ENCODE measurements around the gene HMCN2.

The HMCN2 gene

GRCh38 chr9:130304116-130304515 lies 38.6 kb downstream of the HMCN2 start:
- no peak for TF ChIP-seq EZH2phosphoT487 (IDR thresholded peaks at IDR 0.05; ENCODE audit: low read depth)
- TF ChIP-seq, protein P1, sequence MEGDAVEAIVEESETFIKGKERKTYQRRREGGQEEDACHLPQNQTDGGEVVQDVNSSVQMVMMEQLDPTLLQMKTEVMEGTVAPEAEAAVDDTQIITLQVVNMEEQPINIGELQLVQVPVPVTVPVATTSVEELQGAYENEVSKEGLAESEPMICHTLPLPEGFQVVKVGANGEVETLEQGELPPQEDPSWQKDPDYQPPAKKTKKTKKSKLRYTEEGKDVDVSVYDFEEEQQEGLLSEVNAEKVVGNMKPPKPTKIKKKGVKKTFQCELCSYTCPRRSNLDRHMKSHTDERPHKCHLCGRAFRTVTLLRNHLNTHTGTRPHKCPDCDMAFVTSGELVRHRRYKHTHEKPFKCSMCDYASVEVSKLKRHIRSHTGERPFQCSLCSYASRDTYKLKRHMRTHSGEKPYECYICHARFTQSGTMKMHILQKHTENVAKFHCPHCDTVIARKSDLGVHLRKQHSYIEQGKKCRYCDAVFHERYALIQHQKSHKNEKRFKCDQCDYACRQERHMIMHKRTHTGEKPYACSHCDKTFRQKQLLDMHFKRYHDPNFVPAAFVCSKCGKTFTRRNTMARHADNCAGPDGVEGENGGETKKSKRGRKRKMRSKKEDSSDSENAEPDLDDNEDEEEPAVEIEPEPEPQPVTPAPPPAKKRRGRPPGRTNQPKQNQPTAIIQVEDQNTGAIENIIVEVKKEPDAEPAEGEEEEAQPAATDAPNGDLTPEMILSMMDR (IDR thresholded peaks at IDR 0.05; ENCODE audit: low read depth, low read length) = no peak
- H3K9me3 ChIP-seq (ENCODE audit: insufficient read depth, low read length) = no peaks in the 10 kb centered on the region
- peaks cover 3% of the 10 kb centered on the region; the same call in 1 of the 2 replicates for H3K27me3 ChIP-seq (ENCODE audit: low read depth, low read length)
- no peak overlapping the region for H3K27ac ChIP-seq (ENCODE audit: low read length)
- H3K4me3 ChIP-seq (ENCODE audit: low read length) = no peak overlapping the region
- no peak overlapping the region for H3K9ac ChIP-seq (ENCODE audit: low read length)
- H2AFZ ChIP-seq (ENCODE audit: low read depth, low read length) = no peak overlapping the region
- H4K20me1 ChIP-seq (ENCODE audit: insufficient read depth, low read length) = no peaks in the 10 kb centered on the region
- H3K4me2 ChIP-seq (ENCODE audit: low read length) = no peak overlapping the region
- H3K79me2 ChIP-seq (ENCODE audit: low read length) = no peaks in the 10 kb centered on the region
- H3K36me3 ChIP-seq (replicated peaks; ENCODE audit: low read depth, low read length) = no peaks in the 10 kb centered on the region
- no peaks in the 10 kb centered on the region for H3K4me1 ChIP-seq (ENCODE audit: low read length)

GRCh38 chr9:130304643-130305042 lies 39.1 kb downstream of the HMCN2 start:
- H3K27me3 ChIP-seq (ENCODE audit: low read depth, low read length) = peaks cover 3% of the 10 kb centered on the region; the same call in 1 of the 2 replicates
- H3K4me2 ChIP-seq (ENCODE audit: low read length) = no peak overlapping the region
- no peaks in the 10 kb centered on the region for H3K36me3 ChIP-seq (replicated peaks; ENCODE audit: low read depth, low read length)

GRCh38 chr9:130305381-130305780 lies 39.8 kb downstream of the HMCN2 start:
- H3K79me2 ChIP-seq (ENCODE audit: low read length) = no peaks in the 10 kb centered on the region
- H3K4me2 ChIP-seq (ENCODE audit: low read length) = no peak overlapping the region
- H3K4me1 ChIP-seq (ENCODE audit: low read length) = no peaks in the 10 kb centered on the region
- no peak overlapping the region for H3K4me3 ChIP-seq (ENCODE audit: low read length)
- no peaks in the 10 kb centered on the region for H4K20me1 ChIP-seq (ENCODE audit: insufficient read depth, low read length)
- H3K36me3 ChIP-seq (replicated peaks; ENCODE audit: low read depth, low read length) = no peaks in the 10 kb centered on the region
- no peaks in the 10 kb centered on the region for H3K9me3 ChIP-seq (ENCODE audit: insufficient read depth, low read length)
- H3K27ac ChIP-seq (ENCODE audit: low read length) = no peak overlapping the region
- peaks cover 3% of the 10 kb centered on the region; the same call in 1 of the 2 replicates for H3K27me3 ChIP-seq (ENCODE audit: low read depth, low read length)
- TF ChIP-seq EZH2phosphoT487 (IDR thresholded peaks at IDR 0.05; ENCODE audit: low read depth) = no peak
- TF ChIP-seq, protein P1 (IDR thresholded peaks at IDR 0.05; ENCODE audit: low read depth, low read length) = no peak
- H2AFZ ChIP-seq (ENCODE audit: low read depth, low read length) = no peak overlapping the region
- no peak overlapping the region for H3K9ac ChIP-seq (ENCODE audit: low read length)

More at GRCh38 chr9:130304643-130305042, 39.1 kb downstream of the HMCN2 start:
- H3K4me3 ChIP-seq (ENCODE audit: low read length) = no peak overlapping the region
- no peak overlapping the region for H3K9ac ChIP-seq (ENCODE audit: low read length)
- H3K27ac ChIP-seq (ENCODE audit: low read length) = no peak overlapping the region
- no peaks in the 10 kb centered on the region for H3K79me2 ChIP-seq (ENCODE audit: low read length)
- no peaks in the 10 kb centered on the region for H4K20me1 ChIP-seq (ENCODE audit: insufficient read depth, low read length)
- H2AFZ ChIP-seq (ENCODE audit: low read depth, low read length) = no peak overlapping the region
- TF ChIP-seq, protein P1 (IDR thresholded peaks at IDR 0.05; ENCODE audit: low read depth, low read length) = no peak
- TF ChIP-seq EZH2phosphoT487 (IDR thresholded peaks at IDR 0.05; ENCODE audit: low read depth) = no peak
- H3K9me3 ChIP-seq (ENCODE audit: insufficient read depth, low read length) = no peaks in the 10 kb centered on the region
- no peaks in the 10 kb centered on the region for H3K4me1 ChIP-seq (ENCODE audit: low read length)

- H3K4me1 ChIP-seq (ENCODE audit: low read length) = no peaks in the 10 kb centered on the region
- no peaks in the 10 kb centered on the region; the same call in 1 of the 2 replicates for H3K27me3 ChIP-seq (ENCODE audit: low read depth, low read length)
- no peaks in the 10 kb centered on the region for H3K9me3 ChIP-seq (ENCODE audit: insufficient read depth, low read length)
- H3K9ac ChIP-seq (ENCODE audit: low read length) = no peak overlapping the region
- H3K4me3 ChIP-seq (ENCODE audit: low read length) = no peak overlapping the region
- H4K20me1 ChIP-seq (ENCODE audit: insufficient read depth, low read length) = no peaks in the 10 kb centered on the region
- no peaks in the 10 kb centered on the region for H3K36me3 ChIP-seq (replicated peaks; ENCODE audit: low read depth, low read length)
- no peak overlapping the region for H2AFZ ChIP-seq (ENCODE audit: low read depth, low read length)
- TF ChIP-seq, protein P1 (IDR thresholded peaks at IDR 0.05; ENCODE audit: low read depth, low read length) = no peak
- no peak for TF ChIP-seq EZH2phosphoT487 (IDR thresholded peaks at IDR 0.05; ENCODE audit: low read depth)
- no peaks in the 10 kb centered on the region for H3K79me2 ChIP-seq (ENCODE audit: low read length)
- no peak overlapping the region for H3K27ac ChIP-seq (ENCODE audit: low read length)
- H3K4me2 ChIP-seq (ENCODE audit: low read length) = no peak overlapping the region
Observed at GRCh38 chr9:130306823-130307666, 41.5 kb downstream of the HMCN2 start.

Data from OCI-LY3 (cell line).